HEK293 (cell line): ENCODE measurements around the gene RAPGEF5.
A peak's percentile ranks its signal among the peaks of the same experiment; 100 is the strongest.

Source experiments
- CTCF ChIA-PET: fragments of 350-600 bp; formaldehyde crosslinking; extraction: SDS; loops from one replicate; lab custom pipeline; 2021; ENCODE audit warnings: antibody characterized with exemption; lab: Yijun Ruan, JAX
- POLR2A ChIA-PET: fragments of 300-600 bp; formaldehyde crosslinking; extraction: SDS; loops from one replicate; lab custom pipeline; 2020; ENCODE audit warnings: antibody characterized with exemption, inconsistent platforms; lab: Yijun Ruan, JAX
- H3K27ac ChIP-seq: fragments of 200-500 bp; sonication (Bioruptor generic); 2 replicates; pipeline ENCODE4 v1.5.1; 2014; ENCODE audit warnings: low read depth, low read length, control low read depth, inconsistent platforms; ENCODE audit errors: extremely low read depth
- H3K36me3 ChIP-seq, 2 experiments: fragments of 200-500 bp in 1 of 2; sonication (Bioruptor generic) in 1 of 2; 1 replicate in 1 of 2; 2 replicates in 1 of 2; pipeline ENCODE4 v1.5.1; 2014 to 2017; ENCODE audit warnings: inconsistent platforms in 2 of 2, low read length in 2 of 2; ENCODE audit not compliant: control insufficient read depth in 2 of 2, insufficient read depth in 1 of 2
- H3K4me1 ChIP-seq: fragments of 200-500 bp; sonication (Bioruptor generic); 2 replicates; pipeline ENCODE4 v1.5.1; 2014; ENCODE audit warnings: mild to moderate bottlenecking, low read length, inconsistent platforms; ENCODE audit not compliant: control insufficient read depth, insufficient read depth
- H3K4me3 ChIP-seq: 2 replicates; pipeline ENCODE4 v1.5.1; 2011; ENCODE audit warnings: low read depth, mild to moderate bottlenecking, control low read depth, low read length, moderate library complexity
- H3K9me3 ChIP-seq: fragments of 200-500 bp; sonication (Bioruptor generic); 2 replicates; pipeline ENCODE4 v1.5.1; 2014; ENCODE audit warnings: low read depth, low read length, inconsistent platforms; ENCODE audit not compliant: control insufficient read depth, insufficient read depth
- KLF16 ChIP-seq: fragments of 450-650 bp; formaldehyde crosslinking; IDR thresholded peaks from 2 replicates; pipeline ENCODE4 v1.5.1; 2017; ENCODE audit warnings: missing biosample characterization, missing genetic modification characterization
- MYNN ChIP-seq: fragments of 450-650 bp; formaldehyde crosslinking; IDR thresholded peaks from 2 replicates; pipeline ENCODE4 v1.5.1; 2016; ENCODE audit warnings: missing biosample characterization, missing genetic modification characterization, borderline replicate concordance
- MZF1 ChIP-seq: fragments of 450-650 bp; formaldehyde crosslinking; IDR thresholded peaks from 2 replicates; pipeline ENCODE4 v1.5.1; 2017; ENCODE audit warnings: missing biosample characterization, missing genetic modification characterization, borderline replicate concordance
- OSR2 ChIP-seq: fragments of 450-650 bp; formaldehyde crosslinking; IDR thresholded peaks from 2 replicates; pipeline ENCODE4 v1.5.1; 2016; ENCODE audit warnings: missing biosample characterization, missing genetic modification characterization
- PRDM1 ChIP-seq: fragments of 450-650 bp; formaldehyde crosslinking; IDR thresholded peaks from 2 replicates; pipeline ENCODE4; 2016; ENCODE audit warnings: missing biosample characterization, missing genetic modification characterization
- ZBTB21 ChIP-seq: fragments of 450-650 bp; formaldehyde crosslinking; IDR thresholded peaks from 2 replicates; pipeline ENCODE4 v1.5.1; 2017; ENCODE audit warnings: missing biosample characterization, missing genetic modification characterization
- ZFP41 ChIP-seq: fragments of 450-650 bp; formaldehyde crosslinking; IDR thresholded peaks from 2 replicates; pipeline ENCODE4 v1.5.1; 2016; ENCODE audit warnings: missing biosample characterization, missing genetic modification characterization, borderline replicate concordance
- ZNF114 ChIP-seq: fragments of 450-650 bp; formaldehyde crosslinking; IDR thresholded peaks from 2 replicates; pipeline ENCODE4 v1.5.0; 2017; ENCODE audit warnings: missing biosample characterization, missing genetic modification characterization
- ZNF138 ChIP-seq: fragments of 450-650 bp; formaldehyde crosslinking; IDR thresholded peaks from 2 replicates; pipeline ENCODE4 v1.5.1; 2016; ENCODE audit warnings: missing biosample characterization, missing genetic modification characterization, borderline replicate concordance
- ZNF174 ChIP-seq: fragments of 450-650 bp; formaldehyde crosslinking; IDR thresholded peaks from 2 replicates; pipeline ENCODE4 v1.5.0; 2017; ENCODE audit warnings: missing biosample characterization, mild to moderate bottlenecking, missing genetic modification characterization
- ZNF274 ChIP-seq, 2 experiments: fragments of 200-500 bp in 1 of 2; fragments of 450-650 bp in 1 of 2; sonication (Bioruptor generic) in 1 of 2; formaldehyde crosslinking in 1 of 2; IDR thresholded peaks; 2 replicates each; pipeline versions ENCODE4 v1.5.1 to v1.6.1; 2014 to 2016; ENCODE audit warnings: borderline replicate concordance in 1 of 2, inconsistent platforms in 1 of 2, low read length in 1 of 2, missing biosample characterization in 1 of 2, missing genetic modification characterization in 1 of 2
- ZNF544 ChIP-seq: fragments of 450-650 bp; formaldehyde crosslinking; IDR thresholded peaks from 2 replicates; pipeline ENCODE4 v1.5.0; 2017; ENCODE audit warnings: missing biosample characterization, missing genetic modification characterization
- ZNF558 ChIP-seq: fragments of 450-650 bp; formaldehyde crosslinking; IDR thresholded peaks from 2 replicates; pipeline ENCODE4 v1.5.1; 2016; ENCODE audit warnings: missing biosample characterization, missing genetic modification characterization
- ZNF600 ChIP-seq: fragments of 450-650 bp; formaldehyde crosslinking; IDR thresholded peaks from 2 replicates; pipeline ENCODE4 v1.5.1; 2016; ENCODE audit warnings: missing biosample characterization, missing genetic modification characterization
- ZNF76 ChIP-seq: fragments of 450-650 bp; formaldehyde crosslinking; IDR thresholded peaks from 2 replicates; pipeline ENCODE4; 2016; ENCODE audit warnings: low read depth, missing biosample characterization, missing genetic modification characterization, borderline replicate concordance
- ZNF785 ChIP-seq: fragments of 450-650 bp; formaldehyde crosslinking; IDR thresholded peaks from 2 replicates; pipeline ENCODE4 v1.5.1; 2016; ENCODE audit warnings: missing biosample characterization, missing genetic modification characterization
- ZNF837 ChIP-seq: fragments of 450-650 bp; formaldehyde crosslinking; IDR thresholded peaks from 2 replicates; pipeline ENCODE4 v1.5.1; 2016; ENCODE audit warnings: missing biosample characterization, missing genetic modification characterization
- ZSCAN30 ChIP-seq: fragments of 450-650 bp; IDR thresholded peaks from 2 replicates; pipeline ENCODE4 v1.5.1; 2018; ENCODE audit warnings: missing biosample characterization, mild to moderate bottlenecking, missing genetic modification characterization, moderate library complexity
- TF ChIP-seq, protein P1 (sequence below): fragments of 450-650 bp; formaldehyde crosslinking; IDR thresholded peaks from 2 replicates; pipeline ENCODE4 v1.5.1; 2017; ENCODE audit warnings: missing biosample characterization, missing genetic modification characterization
- TF ChIP-seq, protein P2 (sequence below): fragments of 450-650 bp; formaldehyde crosslinking; IDR thresholded peaks from 2 replicates; pipeline ENCODE4 v1.5.1; 2017; ENCODE audit warnings: missing biosample characterization, missing genetic modification characterization
- TF ChIP-seq, protein P3 (sequence below): fragments of 450-650 bp; IDR thresholded peaks from 2 replicates; pipeline ENCODE4 v1.5.1; 2018; ENCODE audit warnings: missing biosample characterization, mild to moderate bottlenecking, missing genetic modification characterization
- TF ChIP-seq, protein P4 (sequence below): fragments of 450-650 bp; formaldehyde crosslinking; IDR thresholded peaks from 2 replicates; pipeline ENCODE4 v1.5.1; 2016; ENCODE audit warnings: missing biosample characterization, missing genetic modification characterization, low read depth

The RAPGEF5 gene

DNA sequence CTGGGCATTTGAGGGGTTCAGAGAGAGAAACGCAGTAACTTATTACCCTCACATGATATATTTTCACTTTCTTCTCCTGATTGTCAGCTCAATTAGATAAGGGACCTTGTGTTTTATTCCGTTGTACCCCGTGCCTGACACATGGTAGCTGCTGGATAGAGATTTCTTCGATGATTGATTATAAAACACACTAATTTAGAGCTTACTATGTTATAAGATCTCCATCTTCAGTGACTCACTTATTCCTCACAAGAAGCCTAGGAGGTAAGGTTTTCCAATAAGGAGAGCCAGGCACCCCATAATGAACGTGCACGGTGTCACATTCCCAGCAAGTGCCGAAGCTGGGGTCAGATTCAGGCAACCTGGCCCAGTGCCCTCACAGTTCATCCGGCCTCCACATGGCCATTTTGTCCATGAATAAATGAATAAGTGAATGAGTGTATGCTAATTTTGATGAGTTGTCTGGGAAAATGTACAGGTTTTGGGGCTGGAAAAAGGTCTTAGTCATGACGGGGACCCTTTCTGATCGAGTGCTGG is 273.2 kb downstream of the RAPGEF5 start:
- no peaks in the 10 kb centered on the region for H3K36me3 ChIP-seq
- H3K9me3 ChIP-seq: no peaks in the 10 kb centered on the region
- TF ChIP-seq, protein P1, sequence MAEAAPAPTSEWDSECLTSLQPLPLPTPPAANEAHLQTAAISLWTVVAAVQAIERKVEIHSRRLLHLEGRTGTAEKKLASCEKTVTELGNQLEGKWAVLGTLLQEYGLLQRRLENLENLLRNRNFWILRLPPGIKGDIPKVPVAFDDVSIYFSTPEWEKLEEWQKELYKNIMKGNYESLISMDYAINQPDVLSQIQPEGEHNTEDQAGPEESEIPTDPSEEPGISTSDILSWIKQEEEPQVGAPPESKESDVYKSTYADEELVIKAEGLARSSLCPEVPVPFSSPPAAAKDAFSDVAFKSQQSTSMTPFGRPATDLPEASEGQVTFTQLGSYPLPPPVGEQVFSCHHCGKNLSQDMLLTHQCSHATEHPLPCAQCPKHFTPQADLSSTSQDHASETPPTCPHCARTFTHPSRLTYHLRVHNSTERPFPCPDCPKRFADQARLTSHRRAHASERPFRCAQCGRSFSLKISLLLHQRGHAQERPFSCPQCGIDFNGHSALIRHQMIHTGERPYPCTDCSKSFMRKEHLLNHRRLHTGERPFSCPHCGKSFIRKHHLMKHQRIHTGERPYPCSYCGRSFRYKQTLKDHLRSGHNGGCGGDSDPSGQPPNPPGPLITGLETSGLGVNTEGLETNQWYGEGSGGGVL: no peak
- TF ChIP-seq KLF16 (tag by site-specific recombination) (no peak), PRDM1 (tag by site-specific recombination) (no peak), ZNF174 (no peak), ZNF837 (tag by site-specific recombination) (no peak), ZNF785 (tag by site-specific recombination) (no peak), ZNF274 (IDR thresholded peaks at IDR 0.05; ENCODE audit: low read length) (no peak), ZNF274 (tag by site-specific recombination; IDR thresholded peaks at IDR 0.05; ENCODE audit: borderline replicate concordance) (no peak), ZNF138 (tag by site-specific recombination) (no peak), ZNF558 (tag by site-specific recombination) (no peak), ZSCAN30 (tag by site-specific recombination) (no peak)
- TF ChIP-seq, protein P2, sequence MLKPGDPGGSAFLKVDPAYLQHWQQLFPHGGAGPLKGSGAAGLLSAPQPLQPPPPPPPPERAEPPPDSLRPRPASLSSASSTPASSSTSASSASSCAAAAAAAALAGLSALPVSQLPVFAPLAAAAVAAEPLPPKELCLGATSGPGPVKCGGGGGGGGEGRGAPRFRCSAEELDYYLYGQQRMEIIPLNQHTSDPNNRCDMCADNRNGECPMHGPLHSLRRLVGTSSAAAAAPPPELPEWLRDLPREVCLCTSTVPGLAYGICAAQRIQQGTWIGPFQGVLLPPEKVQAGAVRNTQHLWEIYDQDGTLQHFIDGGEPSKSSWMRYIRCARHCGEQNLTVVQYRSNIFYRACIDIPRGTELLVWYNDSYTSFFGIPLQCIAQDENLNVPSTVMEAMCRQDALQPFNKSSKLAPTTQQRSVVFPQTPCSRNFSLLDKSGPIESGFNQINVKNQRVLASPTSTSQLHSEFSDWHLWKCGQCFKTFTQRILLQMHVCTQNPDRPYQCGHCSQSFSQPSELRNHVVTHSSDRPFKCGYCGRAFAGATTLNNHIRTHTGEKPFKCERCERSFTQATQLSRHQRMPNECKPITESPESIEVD (tag by site-specific recombination): no peak
- TF ChIP-seq, protein P3, sequence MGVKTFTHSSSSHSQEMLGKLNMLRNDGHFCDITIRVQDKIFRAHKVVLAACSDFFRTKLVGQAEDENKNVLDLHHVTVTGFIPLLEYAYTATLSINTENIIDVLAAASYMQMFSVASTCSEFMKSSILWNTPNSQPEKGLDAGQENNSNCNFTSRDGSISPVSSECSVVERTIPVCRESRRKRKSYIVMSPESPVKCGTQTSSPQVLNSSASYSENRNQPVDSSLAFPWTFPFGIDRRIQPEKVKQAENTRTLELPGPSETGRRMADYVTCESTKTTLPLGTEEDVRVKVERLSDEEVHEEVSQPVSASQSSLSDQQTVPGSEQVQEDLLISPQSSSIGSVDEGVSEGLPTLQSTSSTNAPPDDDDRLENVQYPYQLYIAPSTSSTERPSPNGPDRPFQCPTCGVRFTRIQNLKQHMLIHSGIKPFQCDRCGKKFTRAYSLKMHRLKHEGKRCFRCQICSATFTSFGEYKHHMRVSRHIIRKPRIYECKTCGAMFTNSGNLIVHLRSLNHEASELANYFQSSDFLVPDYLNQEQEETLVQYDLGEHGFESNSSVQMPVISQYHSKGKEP (tag by site-specific recombination): no peak
- TF ChIP-seq, protein P4, sequence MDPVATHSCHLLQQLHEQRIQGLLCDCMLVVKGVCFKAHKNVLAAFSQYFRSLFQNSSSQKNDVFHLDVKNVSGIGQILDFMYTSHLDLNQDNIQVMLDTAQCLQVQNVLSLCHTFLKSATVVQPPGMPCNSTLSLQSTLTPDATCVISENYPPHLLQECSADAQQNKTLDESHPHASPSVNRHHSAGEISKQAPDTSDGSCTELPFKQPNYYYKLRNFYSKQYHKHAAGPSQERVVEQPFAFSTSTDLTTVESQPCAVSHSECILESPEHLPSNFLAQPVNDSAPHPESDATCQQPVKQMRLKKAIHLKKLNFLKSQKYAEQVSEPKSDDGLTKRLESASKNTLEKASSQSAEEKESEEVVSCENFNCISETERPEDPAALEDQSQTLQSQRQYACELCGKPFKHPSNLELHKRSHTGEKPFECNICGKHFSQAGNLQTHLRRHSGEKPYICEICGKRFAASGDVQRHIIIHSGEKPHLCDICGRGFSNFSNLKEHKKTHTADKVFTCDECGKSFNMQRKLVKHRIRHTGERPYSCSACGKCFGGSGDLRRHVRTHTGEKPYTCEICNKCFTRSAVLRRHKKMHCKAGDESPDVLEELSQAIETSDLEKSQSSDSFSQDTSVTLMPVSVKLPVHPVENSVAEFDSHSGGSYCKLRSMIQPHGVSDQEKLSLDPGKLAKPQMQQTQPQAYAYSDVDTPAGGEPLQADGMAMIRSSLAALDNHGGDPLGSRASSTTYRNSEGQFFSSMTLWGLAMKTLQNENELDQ: no peak
- 0 out of 2 replicates have a peak, but pooled peaks cover 3% of the 10 kb centered on the region for H3K4me1 ChIP-seq
- peak overlapping the region; percentile 63 for H3K4me3 ChIP-seq
- ChIA-PET CTCF (interaction anchor here (0.5 to 4.0 kb wide), 39 partner anchors 8 to 1685 kb away, joined by 3 to 21 read pairs (median 4); no protein-coding TSS in a partner anchor), POLR2A (interaction anchor here (1.0 kb wide), 1 partner anchor 656 kb away, joined by 3 read pairs; the partner anchor contains the start of gene SP4)
- no peak overlapping the region; the same call in 1 of the 2 replicates for H3K27ac ChIP-seq

DNA sequence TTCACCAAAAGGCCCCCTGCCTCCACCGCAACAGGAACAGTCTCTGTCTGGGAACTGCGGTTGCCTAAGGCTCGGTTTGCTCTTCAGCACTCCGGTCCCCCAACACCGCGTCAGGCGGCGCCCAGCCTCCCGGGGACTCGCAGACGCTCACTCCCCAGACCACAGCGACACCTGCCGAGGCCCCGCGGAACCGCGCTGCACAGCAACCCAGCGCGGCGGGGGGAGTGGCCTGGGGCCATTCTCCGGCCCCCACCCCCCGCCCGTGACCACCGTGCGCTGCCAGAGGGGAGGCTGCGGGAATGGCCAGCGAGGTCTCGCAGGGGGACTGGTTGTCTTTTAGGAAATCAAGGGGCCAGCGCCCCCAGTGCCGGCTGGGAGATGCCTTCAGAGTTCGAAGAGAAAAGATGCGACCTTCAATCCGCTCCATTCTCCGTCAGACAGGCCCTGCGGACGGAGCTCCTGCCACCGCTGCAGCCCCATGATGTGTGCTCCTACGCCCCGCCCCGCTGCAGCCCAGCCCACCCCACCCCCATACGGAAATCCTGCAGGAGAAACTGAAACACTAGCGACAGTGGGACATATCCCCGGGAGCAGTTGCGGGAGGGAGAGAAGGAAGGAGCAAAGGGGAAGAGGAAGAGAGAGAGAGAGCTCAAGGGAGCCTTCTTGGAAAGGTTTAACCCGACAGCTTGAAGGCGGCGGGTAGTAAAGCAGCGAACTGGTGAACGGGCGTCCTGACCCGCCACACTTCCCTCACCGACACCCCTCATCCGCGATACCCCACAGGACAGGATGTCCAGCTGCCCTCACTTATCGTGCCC is 273.9 kb downstream of the RAPGEF5 start:
- ChIA-PET POLR2A (interaction anchor here (0.7 to 1.0 kb wide), 2 partner anchors 84 to 656 kb away, joined by 3 read pairs; partner anchors contain the start of gene SP4), CTCF (interaction anchor here (0.5 to 4.0 kb wide), 50 partner anchors 8 to 1686 kb away, joined by 3 to 21 read pairs (median 4); no protein-coding TSS in a partner anchor)
- Histone ChIP-seq H3K36me3 (no peaks in the 10 kb centered on the region), H3K9me3 (no peaks in the 10 kb centered on the region), H3K27ac (peak overlapping the region; percentile 47; the same call in 1 of the 2 replicates), H3K4me3 (peak overlapping the region; percentile 63), H3K4me1 (0 out of 2 replicates have a peak, but pooled peaks cover 3% of the 10 kb centered on the region)
- no peak for TF ChIP-seq ZFP41 (tag by site-specific recombination)
- no peak for TF ChIP-seq ZNF544 (tag by site-specific recombination)
- TF ChIP-seq ZNF76 (tag by site-specific recombination): 0 out of 2 replicates have a peak, but pooled peaks have one; percentile 30
- TF ChIP-seq MZF1: peak; percentile 37; the same call in 1 of the 2 replicates
- TF ChIP-seq, protein P3 (tag by site-specific recombination): no peak
- TF ChIP-seq MYNN (tag by site-specific recombination): no peak
- no peak; the same call in 1 of the 2 replicates for TF ChIP-seq OSR2
- no peak for TF ChIP-seq ZNF114 (tag by site-specific recombination)
- peak; percentile 70 for TF ChIP-seq ZNF600 (tag by site-specific recombination)
- no peak for TF ChIP-seq ZBTB21 (tag by site-specific recombination)
